Forelimb muscle (tissue), 1 donor: ENCODE measurements around the gene CATSPERD. TPM values are rescaled to one million over a fixed set of nuclear protein-coding genes. Genes with fewer than 3 reads are reported as not detected.
"Not testable (repeated sequence)": the region's sequence is repeated elsewhere in the genome, so short reads cannot be mapped to it uniquely, and the experiment has no call there.

Experiments used
- DNase-seq: peaks from one replicate; pipeline ENCODE4 v3.0.0-alpha.2; 2013; ENCODE audit warnings: low read depth
- polyA plus RNA-seq: library from polyadenylated mRNA; unstranded; fragments of 120-200 nt; gene quantifications from one replicate; pipeline ENCODE4 v1.2.1, GENCODE V29; 2013; ENCODE audit not compliant: insufficient read length

Gene CATSPERD
- polyA plus RNA-seq, 1 donor: not detected

GRCh38 chr19:5697022-5697889 lies 23.2 kb upstream of the CATSPERD start:
- no peak for DNase-seq

DNA sequence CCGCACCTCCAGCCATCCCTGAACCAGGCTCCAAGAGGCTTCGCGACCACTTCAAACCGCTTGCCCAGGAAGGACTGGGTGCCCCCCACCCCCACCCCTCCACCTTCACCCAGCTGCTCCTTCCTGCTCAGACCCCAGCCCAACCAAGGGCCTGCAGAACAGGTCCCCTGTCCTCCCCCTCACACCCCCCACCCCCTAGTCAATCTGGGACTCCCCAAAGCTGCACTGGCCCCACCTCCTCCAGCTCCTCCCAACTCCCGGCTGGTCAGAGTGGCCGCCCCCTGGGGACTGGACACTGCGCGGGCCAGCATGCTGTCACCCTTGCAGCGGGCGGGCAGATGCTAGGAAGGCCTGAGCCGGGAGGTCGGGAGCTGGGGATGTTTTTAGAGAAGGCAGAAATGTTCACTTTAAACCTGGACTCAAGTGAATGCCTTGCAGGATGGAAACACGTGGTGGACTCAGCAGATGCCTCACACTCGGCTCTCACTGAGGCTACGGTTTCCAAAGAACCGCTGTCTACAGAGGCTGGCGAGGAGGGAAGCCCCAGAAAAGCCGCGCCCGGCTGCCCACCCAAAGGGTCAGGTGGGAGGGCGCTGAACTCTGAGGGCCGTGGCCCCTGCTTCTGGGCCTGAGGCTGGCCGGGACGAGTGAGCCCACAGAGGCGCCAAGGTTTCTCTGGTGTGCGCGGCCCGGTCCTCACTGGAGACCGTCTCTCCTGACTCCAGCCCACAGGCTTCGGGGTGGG lies 22.4 kb upstream of the CATSPERD start:
- DNase-seq: no peak

DNA sequence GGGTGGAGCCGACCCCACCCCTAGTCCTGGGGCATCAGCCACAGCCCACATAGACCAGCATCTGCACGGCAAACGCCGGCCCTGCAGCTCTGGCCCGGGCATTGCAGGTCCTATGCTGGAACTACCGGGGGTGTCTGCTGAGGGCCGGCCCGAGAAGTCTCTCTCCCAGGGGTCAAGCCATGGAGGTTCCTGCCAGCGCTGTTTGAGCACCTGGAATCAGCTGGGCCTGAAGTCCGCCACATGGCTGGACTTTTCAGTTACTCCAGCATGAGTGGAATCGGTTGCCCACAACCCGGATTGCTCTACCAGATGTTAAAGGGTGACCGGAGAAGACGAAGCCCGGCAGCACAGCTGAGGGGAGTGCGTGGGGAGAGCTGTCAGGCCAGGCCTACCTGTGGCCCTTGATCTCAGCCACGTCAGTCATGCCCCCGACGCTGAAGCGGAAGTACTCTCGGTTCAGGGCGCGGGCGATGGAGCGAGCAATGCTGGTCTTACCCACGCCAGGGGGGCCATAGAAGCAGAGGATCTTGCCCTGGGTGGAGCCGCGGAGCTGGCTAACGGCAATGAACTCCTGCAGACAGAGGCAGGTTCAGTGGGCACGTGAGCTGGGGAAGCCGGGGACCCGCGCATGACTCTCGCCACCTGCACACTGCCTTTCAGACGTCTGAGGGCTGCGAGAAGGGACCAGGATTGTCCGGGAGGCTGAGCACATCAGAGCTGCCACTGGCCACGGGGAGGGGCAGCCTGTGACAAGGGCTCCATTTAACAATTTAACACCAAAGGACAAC lies 21.6 kb upstream of the CATSPERD start:
- DNase-seq: no peak

GRCh38 chr19:5700455-5701092 lies 19.9 kb upstream of the CATSPERD start:
- no peak for DNase-seq

DNA sequence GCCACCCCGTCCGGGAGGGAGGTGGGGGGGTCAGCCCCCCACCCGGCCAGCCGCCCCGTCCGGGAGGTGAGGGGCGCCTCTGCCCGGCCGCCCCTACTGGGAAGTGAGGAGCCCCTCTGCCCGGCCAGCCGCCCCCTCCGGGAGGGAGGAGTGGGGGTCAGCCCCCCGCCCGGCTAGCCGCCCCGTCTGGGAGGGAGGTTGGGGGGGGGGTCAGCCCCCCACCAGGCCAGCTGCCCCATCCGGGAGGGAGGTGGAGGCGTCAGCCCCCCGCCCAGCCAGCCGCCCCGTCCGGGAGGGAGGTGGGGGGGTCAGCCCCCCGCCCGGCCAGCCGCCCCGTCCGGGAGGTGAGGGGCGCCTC lies 18.4 kb upstream of the CATSPERD start:
- not testable (repeated sequence) for DNase-seq

DNA sequence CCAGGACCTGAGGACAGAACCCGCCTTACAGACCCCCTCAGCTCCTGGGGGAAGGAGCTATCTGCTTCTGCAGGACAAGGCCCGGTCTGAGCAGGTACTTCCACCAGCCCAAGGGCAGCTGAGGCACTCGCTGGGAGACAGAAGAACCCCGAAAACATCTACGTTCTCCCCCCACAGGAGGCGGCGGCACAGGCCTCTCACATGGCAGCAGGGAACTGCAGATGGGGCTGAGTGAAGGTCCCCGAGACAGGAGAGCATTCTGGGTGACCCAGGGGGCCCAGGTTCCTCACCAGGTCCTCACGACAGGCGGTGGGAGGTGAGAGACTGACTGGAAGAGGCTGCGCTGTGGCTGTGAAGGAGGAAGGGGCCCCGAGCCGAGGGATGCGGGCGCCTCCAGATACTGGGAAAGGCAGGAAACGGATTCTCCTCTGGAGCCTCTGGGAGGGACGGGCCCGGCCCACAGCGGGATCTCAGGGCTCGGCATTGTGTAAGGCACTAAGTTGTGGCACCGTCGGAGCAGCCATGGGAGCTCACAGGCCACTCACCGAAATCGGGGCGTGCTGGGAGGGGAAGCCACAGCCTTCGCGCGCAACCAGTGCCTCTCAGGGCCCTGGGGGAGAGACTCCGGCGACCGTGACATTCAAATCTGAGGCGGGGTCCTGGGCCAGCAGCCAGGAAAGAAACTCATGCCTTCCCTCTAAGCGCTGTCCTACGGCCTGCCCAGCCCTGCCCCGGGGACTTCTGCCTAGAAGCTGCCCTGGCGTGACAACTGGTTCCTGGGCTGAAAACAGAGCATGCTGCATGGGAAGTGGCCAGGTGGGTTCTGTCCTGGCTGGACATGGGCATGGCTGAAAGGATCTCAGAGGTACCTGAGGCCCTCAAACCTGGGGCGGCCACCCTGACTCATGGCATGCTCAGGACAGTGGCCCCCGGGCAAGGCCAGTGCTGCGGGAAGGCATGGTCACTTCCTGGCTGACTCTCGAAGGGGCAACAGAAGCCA lies 16.3 kb upstream of the CATSPERD start:
- no peak for DNase-seq

GRCh38 chr19:5705552-5705951 lies 14.9 kb upstream of the CATSPERD start:
- DNase-seq: no peak

DNA sequence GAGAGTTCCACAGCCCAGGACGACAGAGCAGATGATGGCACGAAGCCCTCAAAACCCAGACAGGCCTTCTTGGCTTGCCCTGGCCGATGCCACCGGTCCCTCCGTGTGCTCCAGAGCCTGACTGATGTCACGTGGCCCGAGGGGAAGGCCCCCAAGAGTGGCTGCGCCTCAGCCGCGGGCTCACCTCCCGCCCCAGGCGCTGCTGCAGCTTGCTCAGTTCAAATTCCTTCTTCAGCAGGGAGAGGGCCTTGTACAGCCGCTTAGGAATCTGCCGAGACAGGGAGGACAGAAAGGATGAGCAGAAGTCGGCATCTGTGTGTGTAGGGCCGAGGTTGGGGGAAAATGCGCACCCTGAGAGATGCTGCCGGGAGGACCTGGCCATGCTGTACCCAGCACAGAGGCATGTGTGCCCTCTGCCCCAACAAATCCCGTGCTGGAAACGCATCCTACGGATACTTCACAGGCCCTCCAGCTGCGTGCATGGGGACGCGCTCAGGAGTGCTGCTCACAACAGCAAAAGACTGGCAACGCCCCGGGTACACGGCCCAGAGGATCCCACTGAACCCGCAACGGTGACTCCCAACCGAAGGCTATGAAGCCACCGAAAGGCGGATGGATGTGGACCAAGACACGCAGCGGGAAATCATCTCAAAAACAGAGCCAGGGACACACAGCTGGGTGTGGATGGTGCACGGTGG lies 13.4 kb upstream of the CATSPERD start:
- DNase-seq: no peak

- no peak for DNase-seq
Measured at GRCh38 chr19:5707576-5708575, 12.6 kb upstream of the CATSPERD start.

- DNase-seq: no peak
Measured at GRCh38 chr19:5711025-5711424, 9.4 kb upstream of the CATSPERD start.

DNA sequence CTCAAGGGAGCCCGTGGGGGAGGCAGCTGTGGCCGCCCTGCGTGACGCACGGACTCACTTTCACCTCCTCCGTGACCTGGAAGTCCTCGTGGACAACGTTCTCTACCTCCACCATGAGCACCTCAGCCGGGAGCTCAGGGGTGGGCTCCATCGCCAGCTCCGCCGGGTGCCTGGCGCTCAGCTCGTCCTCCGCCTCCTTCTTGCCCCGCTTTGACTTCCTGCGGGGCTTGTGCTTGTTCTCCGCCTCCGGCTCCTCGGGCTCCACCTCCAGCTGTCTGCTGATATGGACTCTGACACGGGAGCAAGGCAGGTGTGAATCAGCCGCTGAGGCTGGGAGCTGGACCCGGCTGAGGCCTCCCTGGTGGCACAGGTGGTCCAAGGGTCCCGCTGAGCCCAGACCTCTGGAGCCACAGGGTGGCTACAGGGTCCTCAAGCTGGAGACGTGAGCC lies 8.7 kb upstream of the CATSPERD start:
- no peak for DNase-seq

- DNase-seq: no peak
Measured at GRCh38 chr19:5713228-5713627, 7.2 kb upstream of the CATSPERD start.

DNA sequence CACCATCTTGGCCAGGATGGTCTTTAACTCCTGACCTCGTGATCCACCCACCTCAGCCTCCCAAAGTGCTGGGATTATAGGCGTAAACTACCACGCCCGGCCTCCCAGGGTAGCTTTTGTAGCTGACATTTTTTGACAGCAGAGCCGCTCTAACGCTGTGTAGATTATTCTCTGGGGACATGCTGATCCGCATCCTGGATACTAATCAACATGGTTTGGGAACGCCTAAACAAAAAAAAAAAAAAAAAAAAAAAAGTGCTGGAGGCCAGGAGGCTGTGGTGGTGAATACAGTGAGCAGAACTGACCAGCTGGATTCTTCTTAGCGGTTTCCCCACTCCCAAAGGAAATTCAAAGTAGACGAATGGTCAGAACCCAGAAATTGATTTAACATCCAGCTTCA lies 5.6 kb upstream of the CATSPERD start:
- DNase-seq: no peak

DNA sequence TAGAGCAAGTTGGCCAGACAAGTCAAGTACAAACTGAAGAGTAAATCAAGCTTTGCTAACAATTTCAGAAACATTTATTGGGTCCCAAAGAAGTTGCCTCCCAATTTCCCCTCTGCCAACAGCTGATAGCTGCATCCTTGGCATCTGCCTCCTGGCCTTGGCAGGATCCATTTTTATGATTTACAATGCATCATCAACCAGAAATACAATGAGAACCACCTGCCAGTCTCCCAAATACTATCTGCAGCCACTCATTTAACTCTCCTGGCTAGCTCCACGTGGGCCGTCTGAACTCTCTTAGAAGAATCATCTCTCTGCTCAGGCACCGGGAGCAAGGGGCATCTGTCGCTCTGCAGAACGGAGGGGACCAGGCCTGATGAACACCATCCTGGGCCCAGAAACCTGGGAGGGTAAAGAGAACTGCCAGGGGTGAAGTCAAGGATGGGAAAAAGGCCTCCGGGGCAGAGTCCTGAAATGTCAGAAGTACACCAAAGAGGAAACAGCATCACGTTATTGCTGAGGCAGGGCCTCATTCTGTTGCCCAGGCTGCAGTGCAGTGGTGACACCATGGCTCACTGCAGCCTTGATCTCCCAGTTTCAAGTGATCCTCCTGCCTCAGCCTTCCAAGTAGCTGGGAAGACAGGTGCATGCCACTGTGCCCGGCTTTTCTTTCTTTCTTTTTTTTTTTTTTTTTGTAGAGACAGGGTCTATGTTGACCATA lies 3.1 kb upstream of the CATSPERD start:
- no peak for DNase-seq

- DNase-seq: no peak
Measured at GRCh38 chr19:5718037-5718578, 2.3 kb upstream of the CATSPERD start.

DNA sequence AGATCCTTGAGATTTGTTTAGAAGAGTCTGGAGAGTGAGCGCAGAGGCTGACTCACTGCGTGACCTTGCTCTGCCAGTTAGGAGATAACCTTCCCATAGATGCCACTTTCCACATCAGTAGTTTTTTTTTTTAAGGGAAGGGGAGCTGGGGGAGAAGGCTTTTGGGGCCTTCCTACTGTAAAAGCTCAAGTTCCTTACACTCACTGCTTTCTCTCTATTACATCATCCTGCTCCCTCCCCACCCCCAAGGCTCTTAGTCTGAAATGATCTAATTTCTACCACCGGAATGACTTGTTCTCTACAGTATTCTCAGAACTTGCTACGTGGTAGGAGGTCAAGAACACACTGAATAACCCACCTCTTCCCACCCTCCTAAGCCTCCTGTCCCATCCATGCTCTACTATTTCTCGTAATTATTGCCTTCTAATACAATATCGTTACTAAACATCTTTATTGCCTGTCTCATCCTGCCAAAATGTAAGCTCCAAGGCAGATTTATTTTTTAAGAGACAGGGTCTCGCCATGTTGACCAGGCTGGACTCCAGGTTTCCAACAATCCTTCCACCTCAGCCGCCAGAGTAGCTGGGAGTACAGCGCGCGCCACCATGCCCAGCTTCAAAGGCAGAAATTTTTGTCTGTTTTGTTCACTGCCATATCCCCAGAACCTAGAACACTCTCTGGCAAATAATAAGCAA lies 1.7 kb upstream of the CATSPERD start:
- DNase-seq: no peak
